ENCODE results near the gene GEMIN7. TPM values are rescaled to one million over a fixed set of nuclear protein-coding genes. Genes with fewer than 3 reads are reported as not detected.

Gene GEMIN7
- total and polyA plus RNA-seq, 11 donors, result 11.4 to 40.8 (median 17.2) TPM

GRCh38 chr19:45097776-45098520 lies 18.9 kb downstream of the GEMIN7 start:
- Histone ChIP-seq H3K4me3 (no peak overlapping the region), H3K9me3 (no peaks in the 10 kb centered on the region), H3K36me3 (no peaks in the 10 kb centered on the region), H3K4me1 (peaks cover 13 to 89% (median 72%) of the 10 kb centered on the region in 12 donors), H3K27me3 (no peaks in the 10 kb centered on the region), H3K27ac (peak overlapping the region in 9 of 12 donors; percentile 14 to 75 (median 57))
- WGBS, 4 donors, result 47 to 61% (median 57%) methylated on average over 9 to 16 of the region's 16 CpGs
- no peak for TF ChIP-seq POLR2A (IDR thresholded peaks at IDR 0.05)
- no peak for TF ChIP-seq CTCF (IDR thresholded peaks at IDR 0.05)
- ATAC-seq (peak; percentile 48 to 78 (median 71)), DNase-seq (peak in 2 of 5 donors; percentile 56 to 78)
- intact Hi-C loops (cut with DNase I), result loop anchor here in 1 of 10 donors (10.0 kb wide), 1 partner anchor 77 kb away; the partner anchor contains the start of genes BLOC1S3 and TRAPPC6A

GRCh38 chr19:45098521-45099466 lies 19.7 kb downstream of the GEMIN7 start:
- DNase-seq (peak in 4 of 5 donors; percentile 37 to 58 (median 50)), ATAC-seq (peak; percentile 21 to 61 (median 30))
- WGBS, 4 donors, result 32 to 47% (median 35%) methylated on average over 15 of the region's 15 CpGs
- TF ChIP-seq POLR2A (IDR thresholded peaks at IDR 0.05) (no peak), CTCF (IDR thresholded peaks at IDR 0.05) (no peak)
- Histone ChIP-seq H3K4me3 (peak overlapping the region in 2 of 12 donors; percentile 2 to 4), H3K27me3 (no peaks in the 10 kb centered on the region), H3K9me3 (no peaks in the 10 kb centered on the region), H3K36me3 (no peaks in the 10 kb centered on the region), H3K27ac (peak overlapping the region in 10 of 12 donors; percentile 14 to 67 (median 49)), H3K4me1 (peaks cover 13 to 94% (median 77%) of the 10 kb centered on the region in 12 donors)
- intact Hi-C loops (cut with DNase I), result loop anchor here in 1 of 10 donors (10.0 kb wide), 1 partner anchor 76 kb away; the partner anchor contains the start of genes BLOC1S3 and TRAPPC6A

GRCh38 chr19:45099467-45100191 lies 20.6 kb downstream of the GEMIN7 start:
- H3K4me3 ChIP-seq, result no peak overlapping the region
- H3K27me3 ChIP-seq, result no peaks in the 10 kb centered on the region
- H3K4me1 ChIP-seq, result peaks cover 6 to 94% (median 76%) of the 10 kb centered on the region in 12 donors
- WGBS, 4 donors, result 74 to 91% (median 78%) methylated on average over 21 to 25 of the region's 25 CpGs
- DNase-seq (peak in 1 of 5 donors; percentile 51), ATAC-seq (peak in 3 of 4 donors; percentile 19 to 39 (median 25))
- no peaks in the 10 kb centered on the region for H3K36me3 ChIP-seq
- H3K9me3 ChIP-seq, result no peaks in the 10 kb centered on the region
- intact Hi-C loops (cut with DNase I), result loop anchor here in 1 of 10 donors (10.0 kb wide), 2 partner anchors 75 to 145 kb away; partner anchors contain the start of genes BLOC1S3, EXOC3L2 and TRAPPC6A
- peak overlapping the region in 9 of 12 donors; percentile 12 to 67 (median 48) for H3K27ac ChIP-seq
- TF ChIP-seq CTCF (IDR thresholded peaks at IDR 0.05) (no peak), POLR2A (IDR thresholded peaks at IDR 0.05) (no peak)

All from heart left ventricle (tissue), 16 donors.